Hepatocyte (in vitro differentiated cells): ENCODE measurements around the gene ZNF341. TPM values are rescaled to one million over a fixed set of nuclear protein-coding genes. Genes with fewer than 3 reads are reported as not detected.

Source experiments
- DNase-seq: peaks from one replicate; pipeline ENCODE4 v3.0.0-alpha.2; 2016; ENCODE audit warnings: low spot score
- H2AFZ ChIP-seq: fragments of 200-600 bp; sonication (generic); 2 replicates; pipeline ENCODE4 v1.6.0; 2016; ENCODE audit warnings: antibody characterized with exemption, mild to moderate bottlenecking
- H3K27ac ChIP-seq: fragments of 200-600 bp; sonication (generic); 2 replicates; pipeline ENCODE4 v1.5.1; 2016; ENCODE audit warnings: mild to moderate bottlenecking
- H3K27me3 ChIP-seq: fragments of 200-600 bp; sonication (generic); 2 replicates; pipeline ENCODE4 v1.6.1; 2016
- H3K36me3 ChIP-seq: fragments of 200-600 bp; sonication (generic); replicated peaks from 2 replicates; pipeline ENCODE4 v1.5.1; 2016; ENCODE audit warnings: low read depth; ENCODE audit not compliant: insufficient read depth
- H3K4me1 ChIP-seq: fragments of 200-600 bp; sonication (generic); 2 replicates; pipeline ENCODE4 v1.5.1; 2016; ENCODE audit warnings: mild to moderate bottlenecking, moderate library complexity; ENCODE audit not compliant: insufficient read depth
- H3K4me2 ChIP-seq: fragments of 200-600 bp; sonication (generic); 2 replicates; pipeline ENCODE4 v1.6.0; 2016
- H3K4me3 ChIP-seq: fragments of 200-600 bp; sonication (generic); 2 replicates; pipeline ENCODE4 v1.5.1; 2016; ENCODE audit warnings: mild to moderate bottlenecking
- H3K79me2 ChIP-seq: fragments of 200-600 bp; sonication (generic); 2 replicates; pipeline ENCODE4 v1.6.0; 2017; ENCODE audit warnings: mild to moderate bottlenecking
- H3K9me2 ChIP-seq: fragments of 200-600 bp; sonication (generic); replicated peaks from 2 replicates; pipeline ENCODE4 v1.6.0; 2017; ENCODE audit warnings: mild to moderate bottlenecking; ENCODE audit not compliant: insufficient read depth
- H3K9me3 ChIP-seq: fragments of 200-600 bp; sonication (generic); 2 replicates; pipeline ENCODE4 v1.5.1; 2016; ENCODE audit warnings: low read depth, mild to moderate bottlenecking
- H4K20me1 ChIP-seq: fragments of 200-600 bp; sonication (generic); 2 replicates; pipeline ENCODE4 v1.6.0; 2016; ENCODE audit warnings: mild to moderate bottlenecking; ENCODE audit not compliant: insufficient read depth, poor library complexity, severe bottlenecking
- CTCF ChIP-seq: fragments of 200-600 bp; sonication (generic); IDR thresholded peaks from 2 replicates; pipeline ENCODE4 v1.5.1; 2016; ENCODE audit warnings: antibody characterized with exemption, mild to moderate bottlenecking; ENCODE audit not compliant: poor library complexity
- EZH2 ChIP-seq: fragments of 200-600 bp; sonication (generic); IDR thresholded peaks from 2 replicates; pipeline ENCODE4 v1.6.1; 2016; ENCODE audit warnings: antibody characterized with exemption, mild to moderate bottlenecking, borderline replicate concordance
- EZH2phosphoT487 ChIP-seq: fragments of 200-600 bp; sonication (generic); IDR thresholded peaks from one replicate; pipeline ENCODE4 v1.6.1; 2018; ENCODE audit warnings: antibody characterized with exemption, mild to moderate bottlenecking, low read depth, moderate library complexity; ENCODE audit not compliant: unreplicated experiment, severe bottlenecking
- WGBS: methylation state at CpG from one replicate; pipeline ENCODE4 v1.1.6; 2016; ENCODE audit warnings: low lambda C conversion rate; ENCODE audit errors: missing lambda C conversion rate; 5-methylcytosine and 5-hydroxymethylcytosine counted together
- polyA plus RNA-seq: library from polyadenylated mRNA; unstranded; fragments of >200 nt; fragmentation: Nextera tagmentation; extraction: Ambion mirVana; gene quantifications from 2 replicates; pipeline ENCODE4 v1.2.1, GENCODE V29; 2016
- total RNA-seq: library from RNA; depleted of rRNA; stranded (reverse); fragments of >200 nt; gene quantifications from 2 replicates; pipeline ENCODE4 v1.2.3, GENCODE V29; 2014

Gene ZNF341
- total and polyA plus RNA-seq, 2 experiments from 2014 or later, result 2.3 to 3.6 TPM

GRCh38 chr20:33704197-33704924 is 27.4 kb upstream of the ZNF341 start:
- Histone ChIP-seq H3K4me2 (no peak overlapping the region), H4K20me1 (no peaks in the 10 kb centered on the region), H3K4me1 (no peaks in the 10 kb centered on the region), H3K27me3 (no peaks in the 10 kb centered on the region), H3K9me3 (no peaks in the 10 kb centered on the region), H3K36me3 (no peaks in the 10 kb centered on the region), H3K9me2 (no peaks in the 10 kb centered on the region), H2AFZ (no peak overlapping the region), H3K27ac (no peak overlapping the region), H3K4me3 (no peak overlapping the region), H3K79me2 (no peaks in the 10 kb centered on the region)
- DNase-seq, result no peak
- WGBS, result 91% methylated on average over 11 of the region's 11 CpGs
- no peak for TF ChIP-seq EZH2phosphoT487
- TF ChIP-seq CTCF, result no peak
- no peak for TF ChIP-seq EZH2

- no peaks in the 10 kb centered on the region for H4K20me1 ChIP-seq
- H3K9me3 ChIP-seq, result no peaks in the 10 kb centered on the region
- H3K36me3 ChIP-seq, result no peaks in the 10 kb centered on the region
- H3K27ac ChIP-seq, result no peak overlapping the region
- H2AFZ ChIP-seq, result no peak overlapping the region
- no peak overlapping the region for H3K4me3 ChIP-seq
- no peaks in the 10 kb centered on the region for H3K4me1 ChIP-seq
- no peaks in the 10 kb centered on the region for H3K79me2 ChIP-seq
- H3K27me3 ChIP-seq, result no peaks in the 10 kb centered on the region
- TF ChIP-seq CTCF (no peak), EZH2phosphoT487 (no peak), EZH2 (no peak)
- H3K9me2 ChIP-seq, result no peaks in the 10 kb centered on the region
- WGBS, result over 99% methylated on average over 11 of the region's 11 CpGs
- DNase-seq, result no peak
- H3K4me2 ChIP-seq, result no peak overlapping the region
Observed at GRCh38 chr20:33707668-33708067, 24.1 kb upstream of the ZNF341 start.

GRCh38 chr20:33709398-33709797 is 22.4 kb upstream of the ZNF341 start:
- Histone ChIP-seq H3K9me3 (no peaks in the 10 kb centered on the region), H3K27ac (no peak overlapping the region), H4K20me1 (no peaks in the 10 kb centered on the region), H2AFZ (no peak overlapping the region), H3K9me2 (no peaks in the 10 kb centered on the region), H3K36me3 (no peaks in the 10 kb centered on the region), H3K79me2 (no peaks in the 10 kb centered on the region), H3K4me1 (no peaks in the 10 kb centered on the region), H3K4me2 (no peak overlapping the region), H3K27me3 (no peaks in the 10 kb centered on the region), H3K4me3 (no peak overlapping the region)
- DNase-seq, result no peak
- 83% methylated on average over 1 of the region's 2 CpGs for WGBS
- TF ChIP-seq EZH2, result no peak
- TF ChIP-seq EZH2phosphoT487, result no peak
- no peak for TF ChIP-seq CTCF
